Naive thymus-derived CD8-positive, alpha-beta T cell (primary cell): Measurements from ENCODE around the gene ACP7. TPM values are rescaled to one million over a fixed set of nuclear protein-coding genes. Genes with fewer than 3 reads are reported as not detected.

Experiments used
- ATAC-seq, 2 donors: fragments of 150-1000 bp; cut with Tn5 transposase in 1 of 2; sonication (Bioruptor Pico), chemical (Tn5 transposase) in 1 of 2; 1 replicate in 1 of 2; 2 replicates in 1 of 2; pipeline ENCODE4 v1.10.0; 2021; ENCODE audit warnings: mild to moderate bottlenecking in 2 of 2, moderate library complexity in 2 of 2
- POLR2A ChIA-PET: fragments of 350-600 bp; sonication (Branson Sonifier 250); formaldehyde crosslinking; loops from one replicate; lab custom pipeline; 2021; ENCODE audit warnings: antibody characterized with exemption; lab: Charles Lee
- DNase-seq, 10 donors: peaks; one replicate each; pipeline versions ENCODE4 v3.0.0 to v3.0.0-alpha.2; 2020 to 2022
- H3K27ac Mint-ChIP-seq, 10 donors: one replicate each; pipeline ENCODE4 v1.8.0; 2020 to 2022; ENCODE audit warnings: mild to moderate bottlenecking in 10 of 10, mixed read lengths in 10 of 10, moderate library complexity in 4 of 10, inconsistent platforms in 1 of 10
- H3K27me3 Mint-ChIP-seq, 5 donors: one replicate each; pipeline ENCODE4 v1.8.0; 2021 to 2022; ENCODE audit warnings: mixed read lengths in 5 of 5
- H3K36me3 Mint-ChIP-seq, 3 donors: one replicate each; pipeline ENCODE4 v1.8.0; 2020 to 2022; ENCODE audit warnings: mixed read lengths in 3 of 3, mild to moderate bottlenecking in 2 of 3, inconsistent platforms in 1 of 3
- H3K4me1 Mint-ChIP-seq, 4 donors: one replicate each; pipeline ENCODE4 v1.8.0; 2021 to 2022; ENCODE audit warnings: mixed read lengths in 4 of 4
- H3K4me3 Mint-ChIP-seq, 10 donors: one replicate each; pipeline ENCODE4 v1.8.0; 2020 to 2022; ENCODE audit warnings: mild to moderate bottlenecking in 10 of 10, mixed read lengths in 10 of 10, moderate library complexity in 6 of 10, inconsistent platforms in 1 of 10
- H3K9me3 Mint-ChIP-seq, 9 donors: one replicate each; pipeline ENCODE4 v1.8.0; 2020 to 2022; ENCODE audit warnings: mixed read lengths in 9 of 9, mild to moderate bottlenecking in 3 of 9, inconsistent platforms in 1 of 9, moderate library complexity in 1 of 9
- polyA plus RNA-seq, 3 donors: library from polyadenylated mRNA; unstranded; fragments of 300-500 nt; fragmentation: Illumina TruSeq; gene quantifications; one replicate each; pipeline ENCODE4 v1.2.3, GENCODE V29; 2021
- total RNA-seq, 8 experiments: library from RNA in 2 of 8; stranded (reverse) in 2 of 8; gene quantifications; one replicate each; pipeline ENCODE4 v1.2.3 and lab custom pipeline; 2021 to 2026

Gene ACP7, protein sequence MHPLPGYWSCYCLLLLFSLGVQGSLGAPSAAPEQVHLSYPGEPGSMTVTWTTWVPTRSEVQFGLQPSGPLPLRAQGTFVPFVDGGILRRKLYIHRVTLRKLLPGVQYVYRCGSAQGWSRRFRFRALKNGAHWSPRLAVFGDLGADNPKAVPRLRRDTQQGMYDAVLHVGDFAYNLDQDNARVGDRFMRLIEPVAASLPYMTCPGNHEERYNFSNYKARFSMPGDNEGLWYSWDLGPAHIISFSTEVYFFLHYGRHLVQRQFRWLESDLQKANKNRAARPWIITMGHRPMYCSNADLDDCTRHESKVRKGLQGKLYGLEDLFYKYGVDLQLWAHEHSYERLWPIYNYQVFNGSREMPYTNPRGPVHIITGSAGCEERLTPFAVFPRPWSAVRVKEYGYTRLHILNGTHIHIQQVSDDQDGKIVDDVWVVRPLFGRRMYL
- not detected for total RNA-seq
- not detected for polyA plus RNA-seq
- total RNA-seq (lab: John Stamatoyannopoulos, UW), result 0 reads per million in 6 experiments

DNA sequence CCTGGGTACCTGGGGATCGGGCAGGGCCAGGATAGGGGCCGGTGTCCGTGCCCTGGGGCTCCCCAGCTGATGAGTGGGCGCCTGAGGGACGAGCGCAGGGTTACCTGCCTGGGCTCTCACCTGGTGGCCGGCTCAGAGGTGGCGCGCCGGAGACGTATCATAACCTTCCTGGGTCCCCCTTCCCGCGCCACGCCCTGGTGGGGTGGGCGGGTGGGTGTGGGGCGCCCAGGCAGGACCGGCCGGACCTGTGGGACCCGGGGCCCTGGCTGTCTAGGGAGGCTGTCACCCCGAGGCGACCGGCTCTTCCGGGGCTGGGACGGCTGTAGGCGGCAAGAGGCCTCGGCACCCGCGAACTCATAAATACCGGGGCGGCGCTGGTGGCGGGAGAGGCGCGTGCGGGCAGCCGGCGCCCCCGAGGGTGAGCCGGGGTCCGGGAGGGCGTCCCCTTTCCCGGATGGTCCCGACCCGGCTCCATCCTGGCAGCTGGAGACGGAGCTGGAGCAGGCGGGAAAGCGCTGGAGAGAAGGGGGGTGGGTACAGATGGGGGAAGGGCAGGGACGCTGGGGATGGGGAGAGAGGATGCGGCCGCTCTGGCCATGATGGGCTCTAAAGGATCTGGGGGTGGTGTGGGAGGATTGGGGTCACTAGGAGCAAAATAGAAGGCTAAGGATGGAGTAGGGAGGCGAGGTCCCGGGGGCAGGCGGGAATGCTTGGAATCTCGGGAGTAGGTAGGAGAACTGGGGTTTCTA, at the start of gene ACP7:
Gene ACP7, plus strand, starts transcription at position 386 of the 749 bp plus-strand sequence. CDS start 902 bp downstream, outside the sequence.
- peaks cover 0 to 3% (median 0%) of the 10 kb centered on the region in 9 donors for H3K9me3 Mint-ChIP-seq
- ATAC-seq (peak; percentile 80 to 82), DNase-seq (peak in 3 of 10 donors; percentile 21 to 28 (median 22))
- peak within 1 kb of the TSS; percentile 73 to 91 (median 84) for H3K4me3 Mint-ChIP-seq
- H3K36me3 Mint-ChIP-seq, result no peaks in the 10 kb centered on the region
- peaks cover 9 to 26% (median 20%) of the 10 kb centered on the region in 4 donors for H3K4me1 Mint-ChIP-seq
- peak within 1 kb of the TSS in 7 of 10 donors; percentile 8 to 81 (median 66) for H3K27ac Mint-ChIP-seq
- POLR2A ChIA-PET, result interaction anchor here (0.6 kb wide), 1 partner anchor 31 kb away, joined by 3 read pairs; no protein-coding TSS in a partner anchor
- H3K27me3 Mint-ChIP-seq, result peaks cover 17 to 43% (median 31%) of the 10 kb centered on the region in 5 donors

DNA sequence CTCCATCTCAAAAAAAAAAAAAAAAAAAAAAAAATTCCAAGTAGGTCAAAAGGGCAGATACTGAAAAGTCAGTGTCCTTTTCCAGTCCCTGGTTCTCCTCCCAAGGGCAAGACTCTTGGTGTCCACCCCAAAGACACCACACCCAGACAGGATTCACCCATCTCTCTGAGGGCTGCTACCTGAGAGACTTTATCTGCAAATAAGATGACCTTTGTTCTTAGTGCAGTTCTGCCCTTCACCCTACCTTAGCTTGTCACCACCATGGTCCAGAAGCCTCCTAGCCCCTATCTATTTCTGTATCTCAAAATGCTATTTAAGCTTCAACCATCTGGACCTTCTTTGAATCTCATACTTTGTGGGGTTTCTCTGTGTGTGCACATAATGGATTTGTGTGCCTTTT, 47.6 kb upstream of the ACP7 start:
- POLR2A ChIA-PET, result interaction anchor here (0.7 kb wide), 3 partner anchors 15 to 125 kb away, joined by 3 read pairs; no protein-coding TSS in a partner anchor

DNA sequence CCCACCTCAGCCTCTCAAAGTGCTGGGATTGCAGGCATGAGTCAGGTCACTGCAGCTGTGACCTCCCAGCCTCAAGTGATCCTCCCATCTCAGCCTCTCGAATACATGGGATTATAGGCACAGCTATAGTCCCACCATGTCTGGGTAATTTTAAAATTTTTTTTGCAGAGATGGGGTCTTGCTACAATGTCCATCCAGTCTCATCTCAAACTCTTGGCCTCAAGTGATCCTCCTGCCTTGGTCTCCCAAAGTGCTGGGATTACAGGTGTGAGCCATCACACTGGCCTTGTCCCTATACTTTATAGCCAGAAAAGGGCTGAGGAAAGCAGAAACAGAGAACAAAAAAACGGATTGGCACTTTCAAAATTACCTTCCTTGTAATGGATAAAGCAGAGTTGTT, 47.0 kb upstream of the ACP7 start:
- peaks cover 0 to 13% (median 5%) of the 10 kb centered on the region in 4 donors for H3K4me1 Mint-ChIP-seq
- no peak for DNase-seq
- H3K9me3 Mint-ChIP-seq, result peaks cover 0 to 3% (median 0%) of the 10 kb centered on the region in 9 donors
- ATAC-seq, result no peak
- H3K36me3 Mint-ChIP-seq, result peaks cover 0 to 3% (median 0%) of the 10 kb centered on the region in 3 donors
- H3K27ac Mint-ChIP-seq, result peak overlapping the region in 1 of 10 donors; percentile 17
- peaks cover 0 to 10% (median 5%) of the 10 kb centered on the region in 5 donors for H3K27me3 Mint-ChIP-seq
- no peak overlapping the region for H3K4me3 Mint-ChIP-seq
- POLR2A ChIA-PET, result no interaction called here

More for the DNA sequence above, 47.6 kb upstream of the ACP7 start:
- no peak overlapping the region for H3K27ac Mint-ChIP-seq
- H3K27me3 Mint-ChIP-seq, result peaks cover 0 to 10% (median 5%) of the 10 kb centered on the region in 5 donors
- peaks cover 0 to 3% (median 0%) of the 10 kb centered on the region in 3 donors for H3K36me3 Mint-ChIP-seq
- H3K4me3 Mint-ChIP-seq, result no peak overlapping the region
- H3K9me3 Mint-ChIP-seq, result peaks cover 0 to 3% (median 0%) of the 10 kb centered on the region in 9 donors
- DNase-seq (no peak), ATAC-seq (no peak)
- peaks cover 0 to 13% (median 5%) of the 10 kb centered on the region in 4 donors for H3K4me1 Mint-ChIP-seq

DNA sequence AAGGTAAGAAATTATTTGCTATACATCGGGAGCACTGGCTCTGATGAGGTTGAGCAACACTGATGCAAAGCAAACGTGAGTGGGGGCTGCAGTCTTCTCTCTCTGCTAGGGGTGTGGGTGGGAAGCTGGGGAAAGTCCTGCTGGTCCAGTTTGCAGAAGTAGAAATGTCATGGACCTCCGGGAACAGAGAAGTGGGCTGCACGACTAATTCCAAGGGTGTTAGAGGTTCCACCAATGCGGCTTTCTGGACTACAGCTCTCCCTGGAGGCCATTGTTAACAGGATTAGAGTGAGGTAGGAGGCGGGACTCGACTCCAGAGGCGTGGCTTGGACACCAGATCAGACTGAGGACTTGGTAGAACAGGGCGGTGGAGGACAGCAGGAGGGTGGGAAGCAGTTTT, 46.1 kb upstream of the ACP7 start:
- DNase-seq (no peak), ATAC-seq (no peak)
- H3K9me3 Mint-ChIP-seq, result peaks cover 0 to 3% (median 0%) of the 10 kb centered on the region in 9 donors
- H3K36me3 Mint-ChIP-seq, result peaks cover 0 to 3% (median 0%) of the 10 kb centered on the region in 3 donors
- peaks cover 0 to 4% (median 0%) of the 10 kb centered on the region in 4 donors for H3K4me1 Mint-ChIP-seq
- POLR2A ChIA-PET, result no interaction called here
- peaks cover 0 to 10% (median 5%) of the 10 kb centered on the region in 5 donors for H3K27me3 Mint-ChIP-seq
- H3K27ac Mint-ChIP-seq, result no peak overlapping the region
- H3K4me3 Mint-ChIP-seq, result no peak overlapping the region

DNA sequence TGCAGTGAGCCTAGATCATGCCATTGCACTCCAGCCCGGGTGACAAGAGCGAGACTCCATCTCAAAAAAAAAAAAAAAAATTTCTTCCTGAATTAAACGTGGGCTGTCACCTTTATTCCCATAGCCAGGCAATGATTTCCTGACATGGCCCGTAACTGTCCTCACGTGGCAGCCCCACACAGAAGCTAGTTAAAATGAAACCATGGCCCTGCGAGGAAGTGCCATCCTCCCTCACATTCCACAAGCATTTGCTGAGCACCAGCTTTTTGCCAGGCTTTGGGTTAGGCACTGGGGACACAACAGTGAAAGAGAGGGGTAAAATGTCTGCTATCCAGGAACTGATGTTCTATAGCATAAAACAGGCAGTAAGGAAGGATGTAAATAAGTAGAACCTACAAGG, 38.7 kb upstream of the ACP7 start:
- POLR2A ChIA-PET, result no interaction called here
- Mint-ChIP-seq H3K4me3 (no peak overlapping the region), H3K36me3 (peaks cover 0 to 3% (median 0%) of the 10 kb centered on the region in 3 donors), H3K4me1 (peaks cover 0 to 7% (median 2%) of the 10 kb centered on the region in 4 donors), H3K9me3 (peaks cover 0 to 9% (median 0%) of the 10 kb centered on the region in 9 donors), H3K27ac (peak overlapping the region in 1 of 10 donors; percentile 10), H3K27me3 (peaks cover 0 to 5% (median 3%) of the 10 kb centered on the region in 5 donors)
- DNase-seq, result no peak
- no peak for ATAC-seq

DNA sequence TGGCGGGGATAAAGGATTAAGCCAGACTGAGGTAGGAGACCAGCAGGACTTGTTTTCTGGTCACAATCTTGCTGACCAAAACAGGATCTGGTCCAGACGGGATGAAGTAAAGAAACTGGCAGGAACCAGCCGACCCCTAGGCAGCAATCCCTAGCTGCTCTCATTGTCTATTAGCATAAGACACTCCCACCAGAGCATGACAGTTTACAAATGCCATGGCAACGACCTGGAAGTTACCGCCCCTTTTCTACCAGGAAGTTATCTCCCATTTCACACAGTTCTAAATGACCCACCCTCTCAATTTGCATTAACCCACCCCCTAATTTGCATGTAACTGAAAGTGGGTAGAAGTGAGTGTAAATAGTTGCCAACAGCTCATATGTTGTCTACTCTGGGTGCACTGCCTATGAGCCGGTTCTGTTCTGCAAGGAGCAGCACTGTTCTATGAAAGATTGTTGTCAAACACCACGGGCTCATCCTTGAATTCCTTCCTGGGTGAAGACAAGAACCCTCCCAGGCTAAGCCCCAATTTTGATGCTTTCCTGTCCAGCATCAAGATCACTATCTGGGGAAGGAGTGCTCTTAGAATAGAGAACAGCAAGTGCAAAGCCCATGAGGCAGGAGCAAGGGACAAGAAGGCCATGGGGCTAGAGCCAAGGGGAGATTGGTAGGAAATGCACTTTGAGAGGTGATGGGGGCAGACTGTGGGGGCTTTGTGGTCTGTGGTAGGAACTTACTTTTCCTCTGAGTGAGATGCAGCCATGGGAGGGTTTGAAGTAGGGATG, 37.9 kb upstream of the ACP7 start:
- ATAC-seq (peak in 1 of 2 donors; percentile 47), DNase-seq (no peak)
- Mint-ChIP-seq H3K4me3 (no peak overlapping the region), H3K4me1 (peaks cover 0 to 7% (median 2%) of the 10 kb centered on the region in 4 donors), H3K27ac (peak overlapping the region in 4 of 10 donors; percentile 10 to 40 (median 23)), H3K27me3 (peaks cover 0 to 5% (median 4%) of the 10 kb centered on the region in 5 donors), H3K9me3 (peaks cover 0 to 6% (median 0%) of the 10 kb centered on the region in 9 donors), H3K36me3 (no peaks in the 10 kb centered on the region)
- POLR2A ChIA-PET, result no interaction called here

DNA sequence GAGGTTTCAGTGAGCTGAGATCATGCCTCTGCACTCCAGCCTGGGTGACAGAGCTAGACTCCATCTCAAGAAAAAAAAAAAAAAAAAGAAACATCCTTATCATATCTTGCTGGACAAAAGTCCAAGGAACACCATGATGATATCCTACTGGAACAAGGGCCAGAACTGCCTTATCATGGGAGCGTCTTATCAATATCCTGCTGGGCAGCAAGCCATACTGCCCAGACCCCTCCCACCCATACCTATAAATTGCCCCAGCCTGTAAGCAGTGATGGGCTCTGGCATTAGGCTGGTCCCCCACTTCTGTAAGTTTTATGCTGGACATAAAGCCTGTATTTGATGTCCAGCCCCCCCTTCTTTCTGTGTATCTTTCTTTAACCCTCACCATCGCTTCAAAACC, 37.1 kb upstream of the ACP7 start:
- POLR2A ChIA-PET, result no interaction called here
- no peak for ATAC-seq

DNA sequence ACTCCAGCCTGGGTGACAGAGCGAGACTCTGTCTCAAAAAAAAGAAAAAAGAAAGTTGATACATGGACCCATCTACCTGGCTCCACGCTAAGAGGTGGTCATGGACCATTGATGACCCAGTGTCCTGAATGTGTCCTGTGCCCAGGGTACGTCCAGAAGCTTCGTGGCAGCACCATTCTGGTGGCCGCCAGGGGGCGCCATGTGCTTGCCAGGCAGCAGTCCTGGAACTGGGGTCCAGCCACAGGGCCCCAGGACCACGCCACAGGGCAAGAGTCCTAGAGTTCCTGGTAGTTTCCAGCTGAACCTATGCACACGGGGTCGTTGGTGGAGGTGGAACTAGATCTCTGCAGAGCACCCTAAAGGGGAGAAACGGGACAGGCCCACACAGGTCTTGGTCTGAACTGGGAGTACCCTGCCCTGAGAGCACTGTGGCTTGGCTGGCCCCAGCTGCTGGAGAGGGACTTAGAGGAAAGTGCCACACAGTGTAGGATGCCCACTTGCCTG, 31.9 kb upstream of the ACP7 start:
- Mint-ChIP-seq H3K27ac (peak overlapping the region in 4 of 10 donors; percentile 29 to 73 (median 50)), H3K36me3 (no peaks in the 10 kb centered on the region), H3K27me3 (peaks cover 0 to 5% (median 4%) of the 10 kb centered on the region in 5 donors), H3K9me3 (peaks cover 0 to 2% (median 0%) of the 10 kb centered on the region in 9 donors), H3K4me3 (no peak overlapping the region), H3K4me1 (peaks cover 0 to 5% (median 0%) of the 10 kb centered on the region in 4 donors)
- ATAC-seq, result peak; percentile 55 to 79
- POLR2A ChIA-PET, result no interaction called here
- DNase-seq, result peak; percentile 45 to 82 (median 66)

More for the DNA sequence above, 37.1 kb upstream of the ACP7 start:
- no peak overlapping the region for H3K4me3 Mint-ChIP-seq
- peaks cover 0 to 6% (median 0%) of the 10 kb centered on the region in 9 donors for H3K9me3 Mint-ChIP-seq
- H3K27me3 Mint-ChIP-seq, result peaks cover 0 to 5% (median 4%) of the 10 kb centered on the region in 5 donors
- H3K4me1 Mint-ChIP-seq, result peaks cover 0 to 7% (median 2%) of the 10 kb centered on the region in 4 donors
- no peak for DNase-seq
- no peaks in the 10 kb centered on the region for H3K36me3 Mint-ChIP-seq
- H3K27ac Mint-ChIP-seq, result peak overlapping the region in 1 of 10 donors; percentile 31

DNA sequence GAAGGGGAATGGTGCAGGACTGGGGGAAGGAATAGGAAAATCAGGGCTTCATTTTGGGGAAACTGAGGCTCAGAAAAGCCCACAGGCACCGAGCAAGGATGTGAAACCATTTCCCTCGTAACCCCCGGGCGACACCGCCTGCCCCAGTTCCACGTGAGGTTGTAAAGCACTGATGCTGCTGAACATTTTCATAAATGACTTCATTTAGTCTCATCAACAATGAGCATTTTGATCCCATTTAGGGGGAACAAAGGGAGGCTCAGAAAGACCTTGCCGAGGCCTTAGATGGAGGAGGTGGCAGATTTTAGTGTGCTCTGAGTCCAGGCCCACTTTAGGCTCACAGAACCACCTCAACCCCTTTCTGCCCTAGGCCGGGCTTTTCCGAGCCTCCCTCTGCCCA, 31.3 kb upstream of the ACP7 start:
- H3K4me3 Mint-ChIP-seq, result no peak overlapping the region
- no peak for ATAC-seq
- H3K4me1 Mint-ChIP-seq, result peaks cover 0 to 5% (median 0%) of the 10 kb centered on the region in 4 donors
- peaks cover 0 to 5% (median 2%) of the 10 kb centered on the region in 5 donors for H3K27me3 Mint-ChIP-seq
- DNase-seq, result no peak
- no peak overlapping the region for H3K27ac Mint-ChIP-seq
- no peaks in the 10 kb centered on the region for H3K36me3 Mint-ChIP-seq
- POLR2A ChIA-PET, result no interaction called here
- H3K9me3 Mint-ChIP-seq, result peaks cover 0 to 2% (median 0%) of the 10 kb centered on the region in 9 donors

DNA sequence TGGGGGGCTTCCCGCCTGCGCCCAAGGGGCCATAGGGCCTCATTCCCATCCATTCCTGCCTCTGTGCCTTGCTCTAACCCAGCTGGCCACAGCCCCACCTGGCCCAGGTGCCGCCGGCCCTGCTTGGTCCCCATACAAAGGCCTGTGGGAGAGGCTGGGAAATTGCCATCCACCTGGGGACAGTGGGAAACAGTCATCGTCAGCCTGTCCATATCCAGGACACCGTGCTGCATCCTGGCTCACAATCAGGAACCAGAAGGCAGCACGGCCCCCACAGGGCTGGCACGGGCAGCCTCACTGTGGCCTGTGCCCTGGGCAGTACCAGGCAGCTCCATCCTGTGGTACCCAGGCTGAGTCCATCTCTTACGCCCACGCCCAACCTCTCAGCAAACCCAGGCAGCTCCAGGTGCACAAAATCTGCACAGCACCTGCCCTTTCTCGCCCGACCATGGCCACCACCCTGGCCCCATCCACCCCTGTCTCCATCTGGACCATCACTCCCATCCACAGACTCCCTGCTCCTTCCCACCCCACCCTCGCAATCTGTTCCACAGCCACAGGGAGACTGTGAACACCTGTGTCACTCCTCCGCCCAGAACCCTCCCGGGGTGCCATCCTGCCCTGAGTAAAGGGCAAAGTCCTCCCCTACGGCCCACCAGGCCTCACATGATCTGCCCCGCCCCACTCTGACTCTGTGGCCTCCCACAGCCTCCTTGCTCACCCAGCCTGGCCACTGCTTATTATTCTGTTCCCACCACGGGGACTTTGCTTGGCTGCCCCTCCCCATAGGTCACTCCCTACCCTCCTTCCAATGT, 30.7 kb upstream of the ACP7 start:
- H3K27ac Mint-ChIP-seq, result peak overlapping the region in 4 of 10 donors; percentile 22 to 43 (median 23)
- POLR2A ChIA-PET, result no interaction called here
- H3K36me3 Mint-ChIP-seq, result no peaks in the 10 kb centered on the region
- ATAC-seq (no peak), DNase-seq (no peak)
- H3K27me3 Mint-ChIP-seq, result peaks cover 0 to 5% (median 2%) of the 10 kb centered on the region in 5 donors
- peaks cover 0 to 2% (median 0%) of the 10 kb centered on the region in 9 donors for H3K9me3 Mint-ChIP-seq
- no peak overlapping the region for H3K4me3 Mint-ChIP-seq
- H3K4me1 Mint-ChIP-seq, result peaks cover 0 to 5% (median 0%) of the 10 kb centered on the region in 4 donors

DNA sequence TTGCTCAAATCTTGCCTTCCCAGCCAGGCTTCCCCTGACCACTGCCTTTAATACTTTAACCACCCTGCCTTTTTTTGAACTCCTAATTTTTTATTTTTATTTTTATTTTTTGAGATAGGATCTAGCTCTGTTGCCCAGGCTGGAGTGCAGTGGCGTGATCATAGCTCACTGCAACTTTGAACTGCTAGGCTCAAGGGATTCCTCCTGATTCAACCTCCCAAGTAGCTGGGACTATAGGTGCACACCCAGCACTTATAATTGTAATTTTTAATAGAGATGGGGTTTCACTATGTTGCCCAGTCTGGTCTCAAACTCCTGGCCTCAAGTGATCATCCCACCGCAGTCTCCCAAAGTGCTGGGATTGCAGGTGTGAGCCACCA, 30.1 kb upstream of the ACP7 start:
- H3K27ac Mint-ChIP-seq, result peak overlapping the region in 3 of 10 donors; percentile 22 to 43 (median 22)
- no peak for DNase-seq
- H3K36me3 Mint-ChIP-seq, result no peaks in the 10 kb centered on the region
- POLR2A ChIA-PET, result no interaction called here
- H3K4me3 Mint-ChIP-seq, result no peak overlapping the region
- ATAC-seq, result no peak
- H3K4me1 Mint-ChIP-seq, result peaks cover 0 to 5% (median 0%) of the 10 kb centered on the region in 4 donors
- peaks cover 0 to 3% (median 2%) of the 10 kb centered on the region in 5 donors for H3K27me3 Mint-ChIP-seq
- H3K9me3 Mint-ChIP-seq, result peaks cover 0 to 2% (median 0%) of the 10 kb centered on the region in 9 donors
